ENCODE data around the gene SFTPD.
"Not testable (repeated sequence)": the region's sequence is repeated elsewhere in the genome, so short reads cannot be mapped to it uniquely, and the experiment has no call there.

- TF ChIP-seq CTCF (conservative IDR thresholded peaks at IDR 0.05 in 1 of 2, IDR thresholded peaks at IDR 0.05 in 1 of 2; ENCODE audit: low read depth in 1 of 2, low read length in 2 of 2); EZH2 (IDR thresholded peaks at IDR 0.05; ENCODE audit: low read length, missing control alignments): not testable (repeated sequence)
These were observed 56.0 kb downstream of the SFTPD start for GRCh38 chr10:79892896-79893295.

Data from fibroblast of lung (primary cell).